ENCODE measurements around the gene MAOB.

The MAOB gene

GRCh38 chrX:43847352-43847751 lies 34.9 kb downstream of the MAOB start:
- Histone ChIP-seq H3K9me2 (replicated peaks; ENCODE audit: low read depth, low read length) (no peaks in the 10 kb centered on the region), H3K36me3 (ENCODE audit: insufficient read depth, low read length) (no peaks in the 10 kb centered on the region), H3K27me3 (ENCODE audit: insufficient read depth, low read length, poor library complexity, severe bottlenecking) (no peaks in the 10 kb centered on the region), H3F3A (ENCODE audit: low read depth) (no peaks in the 10 kb centered on the region), H3K79me2 (ENCODE audit: insufficient read depth, low read length) (no peaks in the 10 kb centered on the region), H4K20me1 (ENCODE audit: insufficient read depth, low read length, poor library complexity, severe bottlenecking) (no peaks in the 10 kb centered on the region), H2AFZ (ENCODE audit: low read length) (no peak overlapping the region), H3K4me2 (ENCODE audit: low read depth, low read length, poor library complexity, severe bottlenecking) (no peak overlapping the region), H3K9me3 (ENCODE audit: insufficient read depth, low read depth, low read length) (no peaks in the 10 kb centered on the region), H3K4me3 (ENCODE audit: low read length, poor library complexity, severe bottlenecking) (no peak overlapping the region), H3K9ac (ENCODE audit: low read depth, low read length, poor library complexity, severe bottlenecking) (no peak overlapping the region), H3K4me1 (ENCODE audit: insufficient read depth, low read length, poor library complexity, severe bottlenecking) (no peaks in the 10 kb centered on the region)
- TF ChIP-seq CTCF (conservative IDR thresholded peaks at IDR 0.05; ENCODE audit: low read length) (no peak), EZH2phosphoT487 (IDR thresholded peaks at IDR 0.05; ENCODE audit: borderline replicate concordance) (no peak)

GRCh38 chrX:43846558-43846957 lies 35.7 kb downstream of the MAOB start:
- H3K9ac ChIP-seq (ENCODE audit: low read depth, low read length, poor library complexity, severe bottlenecking), result no peak overlapping the region
- H3K4me2 ChIP-seq (ENCODE audit: low read depth, low read length, poor library complexity, severe bottlenecking), result no peak overlapping the region
- H3K27me3 ChIP-seq (ENCODE audit: insufficient read depth, low read length, poor library complexity, severe bottlenecking), result no peaks in the 10 kb centered on the region
- no peak overlapping the region for H3K4me3 ChIP-seq (ENCODE audit: low read length, poor library complexity, severe bottlenecking)
- no peaks in the 10 kb centered on the region for H3F3A ChIP-seq (ENCODE audit: low read depth)
- no peaks in the 10 kb centered on the region for H4K20me1 ChIP-seq (ENCODE audit: insufficient read depth, low read length, poor library complexity, severe bottlenecking)
- H2AFZ ChIP-seq (ENCODE audit: low read length), result no peak overlapping the region
- TF ChIP-seq EZH2phosphoT487 (IDR thresholded peaks at IDR 0.05; ENCODE audit: borderline replicate concordance), result no peak
- no peak for TF ChIP-seq CTCF (conservative IDR thresholded peaks at IDR 0.05; ENCODE audit: low read length)
- H3K9me2 ChIP-seq (replicated peaks; ENCODE audit: low read depth, low read length), result no peaks in the 10 kb centered on the region
- no peaks in the 10 kb centered on the region for H3K36me3 ChIP-seq (ENCODE audit: insufficient read depth, low read length)
- H3K79me2 ChIP-seq (ENCODE audit: insufficient read depth, low read length), result no peaks in the 10 kb centered on the region
- no peaks in the 10 kb centered on the region for H3K9me3 ChIP-seq (ENCODE audit: insufficient read depth, low read depth, low read length)
- H3K4me1 ChIP-seq (ENCODE audit: insufficient read depth, low read length, poor library complexity, severe bottlenecking), result no peaks in the 10 kb centered on the region

- H4K20me1 ChIP-seq (ENCODE audit: insufficient read depth, low read length, poor library complexity, severe bottlenecking), result no peaks in the 10 kb centered on the region
- H3K27me3 ChIP-seq (ENCODE audit: insufficient read depth, low read length, poor library complexity, severe bottlenecking), result no peaks in the 10 kb centered on the region
- no peak overlapping the region for H2AFZ ChIP-seq (ENCODE audit: low read length)
- no peak overlapping the region for H3K4me3 ChIP-seq (ENCODE audit: low read length, poor library complexity, severe bottlenecking)
- no peaks in the 10 kb centered on the region for H3K4me1 ChIP-seq (ENCODE audit: insufficient read depth, low read length, poor library complexity, severe bottlenecking)
- H3K9ac ChIP-seq (ENCODE audit: low read depth, low read length, poor library complexity, severe bottlenecking), result no peak overlapping the region
- H3K79me2 ChIP-seq (ENCODE audit: insufficient read depth, low read length), result no peaks in the 10 kb centered on the region
- no peaks in the 10 kb centered on the region for H3K9me3 ChIP-seq (ENCODE audit: insufficient read depth, low read depth, low read length)
- H3K36me3 ChIP-seq (ENCODE audit: insufficient read depth, low read length), result no peaks in the 10 kb centered on the region
- H3K9me2 ChIP-seq (replicated peaks; ENCODE audit: low read depth, low read length), result no peaks in the 10 kb centered on the region
- no peaks in the 10 kb centered on the region for H3F3A ChIP-seq (ENCODE audit: low read depth)
- no peak for TF ChIP-seq CTCF (conservative IDR thresholded peaks at IDR 0.05; ENCODE audit: low read length)
- no peak for TF ChIP-seq EZH2phosphoT487 (IDR thresholded peaks at IDR 0.05; ENCODE audit: borderline replicate concordance)
- no peak overlapping the region for H3K4me2 ChIP-seq (ENCODE audit: low read depth, low read length, poor library complexity, severe bottlenecking)
Measured at GRCh38 chrX:43845776-43846175, 36.5 kb downstream of the MAOB start.

Measured in Loucy (cell line).